Stimulated activated CD8-positive, alpha-beta memory T cell treated with anti-CD3 and anti-CD28 coated beads, Interleukin-15, amount 100 ng/mL, for 1 hour (primary cell): ENCODE measurements around the gene OXSM.

Source experiments
- DNase-seq: peaks from one replicate; pipeline ENCODE4 v3.0.0-alpha.2; 2020; ENCODE audit warnings: low read depth

OXSM gene

DNA sequence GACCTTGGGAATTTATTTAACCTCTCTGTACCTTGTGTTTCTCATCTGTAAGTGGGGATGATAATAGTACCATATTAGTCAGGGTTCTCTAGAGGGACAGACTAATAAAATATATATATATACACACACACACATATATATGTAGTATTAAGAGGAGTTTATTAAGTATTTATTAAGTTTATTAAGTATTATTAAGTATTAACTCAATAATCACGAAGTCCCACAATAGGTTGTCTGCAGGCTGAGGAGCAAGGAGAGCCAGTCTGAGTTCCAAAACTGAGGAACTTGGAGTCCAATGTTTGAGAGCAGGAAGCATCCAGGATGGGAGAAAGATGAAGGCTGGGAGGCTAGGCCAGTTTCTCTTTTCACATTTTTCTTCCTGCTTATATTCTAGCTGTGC, 14.8 kb downstream of the OXSM start:
- no peak for DNase-seq

- no peak for DNase-seq
These were observed 22.8 kb downstream of the OXSM start for GRCh38 chr3:25812644-25813043.

GRCh38 chr3:25817107-25817506, 27.2 kb downstream of the OXSM start:
- DNase-seq: no peak

GRCh38 chr3:25817638-25818037, 27.7 kb downstream of the OXSM start:
- DNase-seq: no peak

DNA sequence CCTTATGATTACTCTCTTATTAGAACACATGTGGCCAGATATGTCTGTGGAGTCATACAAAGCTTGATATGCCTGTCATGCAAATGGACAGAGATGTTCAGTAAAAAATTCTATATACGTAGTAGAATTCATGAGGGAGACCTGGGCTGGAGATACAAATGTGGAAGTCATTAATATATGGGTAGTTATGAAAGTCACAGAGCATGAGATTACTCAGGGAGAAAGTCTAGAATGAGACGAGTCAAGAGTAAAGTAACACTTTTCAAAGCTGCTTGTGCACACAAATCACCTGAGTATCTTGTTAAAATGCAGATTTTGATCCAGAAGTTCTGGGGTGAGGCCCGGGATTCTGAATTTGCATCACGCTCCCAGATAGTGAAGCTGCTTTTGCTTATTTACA, 28.4 kb downstream of the OXSM start:
- DNase-seq: no peak

DNA sequence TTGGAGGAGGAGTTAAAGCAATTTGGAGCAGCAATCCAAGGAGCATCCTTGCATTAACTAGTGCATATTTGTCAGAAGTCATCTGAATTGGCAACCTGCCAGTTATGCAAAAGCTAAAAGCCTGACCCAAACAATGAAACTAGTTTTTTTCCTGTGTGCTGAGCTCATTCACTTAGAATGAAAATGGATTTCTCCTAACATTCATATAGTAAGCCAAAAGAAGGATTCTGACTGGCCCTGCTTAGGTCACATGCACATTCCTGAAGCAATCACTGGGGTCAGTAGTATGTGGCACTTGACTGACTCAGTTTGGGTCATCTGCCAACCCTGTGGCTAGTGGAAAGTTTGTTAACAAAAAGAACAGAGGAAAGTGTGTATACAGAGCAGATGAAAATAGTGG, 30.5 kb downstream of the OXSM start:
- DNase-seq: no peak

GRCh38 chr3:25820816-25821486, 31.1 kb downstream of the OXSM start:
- DNase-seq: no peak

DNA sequence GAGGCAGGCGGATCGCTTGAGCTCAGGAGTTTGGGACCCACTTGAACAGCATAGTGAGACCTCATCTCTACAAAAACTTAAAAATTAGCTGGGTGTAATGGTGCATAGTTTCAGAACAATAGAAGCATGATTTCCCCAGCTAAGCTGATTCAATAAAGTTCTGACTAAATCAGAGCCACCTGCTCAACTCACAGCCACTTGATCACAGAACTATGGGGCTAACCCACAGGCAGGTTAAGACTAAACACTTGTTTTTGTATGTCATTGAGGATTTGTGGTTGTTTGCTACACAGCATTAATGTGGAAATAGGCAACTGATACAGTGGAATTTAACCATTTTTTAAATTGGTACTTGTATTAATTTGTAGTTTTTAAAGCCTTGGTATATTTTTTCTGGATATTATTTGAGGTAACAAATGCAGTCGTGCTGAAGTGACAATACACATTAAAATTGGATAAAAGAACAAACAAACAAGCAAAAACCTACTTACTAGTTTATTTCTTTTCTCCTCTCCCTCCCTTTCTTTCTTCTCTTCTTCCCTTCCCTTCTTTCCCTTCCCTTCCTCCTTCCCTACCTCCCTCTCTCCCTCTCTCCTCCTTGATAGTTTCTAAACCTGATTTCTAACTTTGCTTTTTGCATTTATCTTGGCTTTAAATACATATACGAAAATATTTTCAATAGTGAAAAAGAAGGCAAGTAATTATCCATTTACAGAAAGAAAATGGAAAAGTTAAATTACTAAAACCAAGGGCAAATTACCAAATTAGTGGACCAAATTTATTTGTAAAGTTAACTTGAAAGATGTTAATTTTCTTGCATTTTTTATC, 32.1 kb downstream of the OXSM start:
- no peak for DNase-seq

DNA sequence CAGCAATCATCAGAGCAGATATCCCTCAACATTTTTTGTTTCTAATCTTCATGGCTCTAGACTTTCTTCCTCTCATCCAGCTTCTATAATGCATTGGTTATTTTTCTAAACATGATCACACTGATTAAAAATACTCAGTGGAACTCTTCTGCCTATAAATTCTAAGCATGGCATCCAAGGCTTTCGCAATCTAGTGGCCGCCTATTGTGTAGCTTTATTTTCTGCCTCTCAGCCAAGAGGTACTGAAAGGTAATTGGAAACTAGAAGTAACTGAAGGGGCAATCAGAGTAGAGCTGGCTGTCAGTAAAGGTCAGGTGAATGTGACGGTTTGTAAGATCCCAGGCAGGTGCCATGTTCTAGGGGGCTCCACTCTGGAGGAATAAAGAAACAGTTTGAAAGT, 33.4 kb downstream of the OXSM start:
- DNase-seq: no peak

- DNase-seq: no peak
These were observed 36.6 kb downstream of the OXSM start for GRCh38 chr3:25826510-25826909.

GRCh38 chr3:25830373-25831280, 40.7 kb downstream of the OXSM start:
- DNase-seq: no peak

DNA sequence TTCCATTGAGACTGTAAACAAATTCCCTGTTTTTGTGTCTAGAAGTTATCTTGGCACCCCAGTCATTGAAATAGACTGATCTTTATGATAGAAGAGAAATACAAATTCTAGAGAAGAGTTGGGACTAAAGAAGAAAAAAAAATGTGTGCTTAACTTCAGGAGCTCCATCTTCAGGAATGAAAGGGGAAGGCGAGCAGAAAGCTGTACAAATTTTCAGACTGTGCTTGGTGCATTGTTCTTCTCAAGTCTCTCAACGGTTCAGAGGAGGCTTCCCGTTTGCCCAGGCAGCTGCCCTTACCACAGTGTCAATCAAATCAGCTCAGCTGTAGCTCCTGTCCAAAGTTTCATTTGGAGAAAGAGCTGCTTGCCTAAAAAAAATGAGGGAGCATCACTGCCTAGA, 41.7 kb downstream of the OXSM start:
- no peak for DNase-seq

GRCh38 chr3:25834346-25834745, 44.5 kb downstream of the OXSM start:
- DNase-seq: no peak

DNA sequence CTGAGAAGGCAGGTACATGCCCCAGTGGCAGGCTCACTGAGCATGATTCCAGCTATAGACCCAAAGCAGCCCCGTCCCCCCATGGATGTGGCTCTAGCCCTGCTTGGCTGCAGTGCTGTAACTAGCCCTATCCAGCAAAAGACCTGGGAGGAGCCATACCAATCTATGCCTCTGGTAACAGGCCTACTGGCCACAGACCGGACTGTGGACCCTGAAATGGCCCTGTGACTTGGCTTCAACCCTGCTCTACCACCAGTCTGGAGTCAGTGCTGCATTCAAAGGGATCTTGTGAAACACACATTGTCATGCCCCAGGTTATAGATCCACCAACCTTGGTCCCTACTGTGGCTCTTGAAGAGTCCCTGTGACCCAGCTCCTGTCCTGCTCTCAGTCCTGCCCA, 46.7 kb downstream of the OXSM start:
- DNase-seq: no peak

GRCh38 chr3:25837038-25837437, 47.1 kb downstream of the OXSM start:
- no peak for DNase-seq

- no peak for DNase-seq
These were observed 50.2 kb downstream of the OXSM start for GRCh38 chr3:25840099-25840498.

- no peak for DNase-seq
These were observed 53.4 kb downstream of the OXSM start for GRCh38 chr3:25843332-25843731.
